Renal cortical epithelial cell (primary cell): ENCODE data around the gene P4HA1. TPM values are rescaled to one million over a fixed set of nuclear protein-coding genes. Genes with fewer than 3 reads are reported as not detected.
A peak's percentile ranks its signal among the peaks of the same experiment; 100 is the strongest.
"Not testable (repeated sequence)": the region's sequence is repeated elsewhere in the genome, so short reads cannot be mapped to it uniquely, and the experiment has no call there.

ENCODE experiments used
- DNase-seq: peaks from one replicate; pipeline ENCODE4 v3.0.0-alpha.2; 2011; ENCODE audit warnings: low read depth
- total RNA-seq: library from RNA; depleted of rRNA; stranded (reverse); fragments of >200 nt; gene quantifications from 2 replicates; pipeline ENCODE4 v1.2.3, GENCODE V29; 2014

P4HA1 gene
- total RNA-seq, 1 donor from 2014 or later, result 302 TPM

DNA sequence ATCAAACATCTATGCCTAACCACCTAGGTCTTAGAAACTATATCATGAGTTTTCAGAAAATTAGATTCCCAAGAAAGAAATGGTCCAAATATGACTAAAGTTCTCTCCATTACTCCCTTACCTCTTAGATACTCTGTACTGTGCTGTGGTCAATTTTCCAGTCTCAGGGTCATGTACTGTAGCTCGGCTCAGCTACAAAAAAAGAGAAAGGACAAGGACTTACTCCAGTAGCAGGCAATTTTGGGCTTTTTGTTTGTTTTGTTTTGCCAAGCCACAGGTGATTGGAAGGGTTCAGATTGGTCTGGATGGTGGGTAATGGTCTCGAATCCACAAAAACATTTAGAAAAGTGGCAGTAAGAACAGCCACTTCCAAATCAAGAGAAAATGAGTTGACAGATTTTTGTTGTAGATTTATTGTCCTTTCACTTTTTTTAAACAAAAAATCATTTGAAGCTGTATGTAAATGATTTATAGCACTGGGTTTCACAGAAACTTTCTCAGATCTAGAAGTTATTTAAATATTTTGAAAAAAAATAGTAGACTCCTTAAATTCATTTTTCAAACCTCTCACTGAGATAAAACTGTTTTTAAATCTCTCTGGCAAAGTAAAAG lies 52.8 kb downstream of the P4HA1 start:
- DNase-seq, result no peak

GRCh38 chr10:73043319-73043718 lies 53.3 kb downstream of the P4HA1 start:
- DNase-seq, result no peak

DNA sequence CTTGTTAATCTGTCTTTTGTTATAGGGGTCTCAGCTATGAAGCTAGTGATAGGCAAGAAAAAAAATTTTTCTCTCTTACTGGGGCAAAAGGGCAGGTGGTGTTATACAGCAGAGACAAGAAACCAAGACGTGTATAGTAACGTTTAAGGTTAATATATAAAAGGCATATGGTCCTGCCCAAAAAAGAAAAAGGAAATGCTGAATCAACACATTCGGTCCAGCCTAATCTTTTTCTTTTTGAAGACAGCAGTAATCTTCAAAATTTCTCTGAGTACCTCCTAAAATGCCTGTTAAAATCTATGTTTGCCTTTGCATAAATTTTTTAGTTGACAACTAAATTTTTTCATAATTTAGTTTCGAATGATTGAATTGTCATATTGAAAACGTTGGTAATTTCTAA lies 54.5 kb downstream of the P4HA1 start:
- no peak for DNase-seq

GRCh38 chr10:73039635-73040034 lies 57.0 kb downstream of the P4HA1 start:
- no peak for DNase-seq

- DNase-seq, result not testable (repeated sequence)
Observed at GRCh38 chr10:73036285-73036684, 60.4 kb downstream of the P4HA1 start.

DNA sequence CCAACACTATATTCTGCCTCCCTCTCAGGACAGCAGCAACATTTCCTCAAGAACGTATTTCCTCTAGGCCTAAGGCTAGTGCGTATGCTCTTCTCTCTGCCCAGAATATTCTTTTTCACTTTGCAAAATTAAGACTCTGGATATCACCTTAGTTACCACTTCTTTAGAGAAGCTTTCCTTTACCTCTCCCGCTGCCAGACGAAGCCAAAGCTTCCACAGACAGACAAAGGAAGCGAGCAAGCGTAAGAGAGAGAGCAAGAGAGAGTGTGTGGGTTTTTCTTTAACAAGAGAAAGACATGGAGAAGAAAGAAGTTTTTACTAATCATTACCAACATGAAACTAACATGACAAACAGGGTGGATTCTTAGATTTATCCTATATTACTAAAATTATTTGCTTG lies 64.1 kb downstream of the P4HA1 start:
- DNase-seq, result no peak

- not testable (repeated sequence) for DNase-seq
Observed at GRCh38 chr10:73026623-73027022, 70.0 kb downstream of the P4HA1 start.

DNA sequence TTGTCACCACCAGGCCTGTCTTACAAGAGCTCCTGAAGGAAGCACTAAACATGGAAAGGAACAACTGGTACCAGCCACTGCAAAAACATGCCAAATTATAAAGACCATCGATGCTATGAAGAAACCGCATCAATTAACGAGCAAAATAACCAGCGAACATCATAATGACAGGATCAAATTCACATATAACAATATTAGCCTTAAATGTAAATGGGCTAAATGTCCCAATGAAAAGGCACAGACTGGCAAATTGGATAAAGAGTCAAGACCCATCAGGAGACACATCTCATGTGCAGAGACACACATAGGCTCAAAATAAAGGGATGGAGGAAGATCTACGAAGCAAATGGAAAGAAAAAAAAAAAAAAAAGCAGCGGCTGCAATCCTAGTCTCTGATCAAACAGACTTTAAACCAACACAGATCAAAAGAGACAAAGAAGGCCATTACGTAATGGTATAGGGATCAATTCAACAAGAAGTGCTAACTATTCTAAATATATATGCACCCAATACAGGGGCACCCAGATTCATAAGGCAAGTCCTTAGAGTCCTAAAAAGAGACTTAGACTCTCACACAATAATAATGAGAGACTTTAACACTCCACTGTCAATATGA lies 73.1 kb downstream of the P4HA1 start:
- not testable (repeated sequence) for DNase-seq

DNA sequence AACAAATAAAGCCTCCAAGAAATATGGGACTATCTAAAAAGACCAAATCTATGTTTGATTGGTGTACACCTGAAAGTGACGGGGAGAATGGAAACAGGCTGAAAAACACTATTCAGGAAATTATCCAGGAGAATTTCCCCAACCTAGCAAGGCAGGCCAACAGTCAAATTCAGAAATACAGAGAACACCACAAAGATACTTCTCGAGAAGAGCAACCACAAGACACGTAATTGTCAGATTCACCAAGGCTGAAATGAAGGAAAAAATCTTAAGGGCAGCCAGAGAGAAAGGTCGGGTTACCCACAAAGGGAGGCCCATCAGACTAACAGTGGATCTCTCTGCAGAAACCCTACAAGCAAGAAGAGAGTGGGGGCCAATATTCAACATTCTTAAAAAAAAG lies 73.7 kb downstream of the P4HA1 start:
- DNase-seq, result not testable (repeated sequence)

DNA sequence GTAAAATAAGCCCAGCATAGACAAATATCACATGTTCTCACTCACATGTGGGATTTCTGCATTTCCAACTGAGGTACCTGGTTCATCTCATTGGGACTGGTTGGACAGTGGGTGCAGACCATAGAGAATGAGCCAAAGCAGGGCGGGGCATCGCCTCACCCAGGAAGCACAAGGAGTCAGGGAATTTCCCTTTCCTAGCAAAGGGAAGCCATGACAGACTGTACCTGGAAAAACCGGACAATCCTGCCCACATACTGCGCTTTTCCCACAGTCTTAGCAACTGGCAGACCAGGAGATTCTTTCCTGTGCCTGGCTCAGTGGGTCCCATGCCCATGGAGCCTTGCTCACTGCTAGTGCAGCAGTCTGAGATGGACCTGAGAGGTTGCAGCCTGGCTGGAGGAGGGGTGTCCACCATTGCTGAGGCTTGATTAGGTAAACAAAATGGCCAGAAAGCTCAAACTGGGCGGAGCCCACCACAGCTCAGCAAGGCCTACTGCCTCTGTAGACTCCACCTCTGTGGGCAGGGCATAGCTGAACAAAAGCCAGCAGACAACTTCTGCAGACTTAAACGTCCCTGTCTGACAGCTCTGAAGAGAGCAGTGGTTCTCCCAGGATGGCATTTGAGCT lies 75.0 kb downstream of the P4HA1 start:
- DNase-seq, result not testable (repeated sequence)

GRCh38 chr10:73021050-73021449 lies 75.6 kb downstream of the P4HA1 start:
- no peak for DNase-seq

- no peak for DNase-seq
Observed at GRCh38 chr10:73019100-73019499, 77.6 kb downstream of the P4HA1 start.

DNA sequence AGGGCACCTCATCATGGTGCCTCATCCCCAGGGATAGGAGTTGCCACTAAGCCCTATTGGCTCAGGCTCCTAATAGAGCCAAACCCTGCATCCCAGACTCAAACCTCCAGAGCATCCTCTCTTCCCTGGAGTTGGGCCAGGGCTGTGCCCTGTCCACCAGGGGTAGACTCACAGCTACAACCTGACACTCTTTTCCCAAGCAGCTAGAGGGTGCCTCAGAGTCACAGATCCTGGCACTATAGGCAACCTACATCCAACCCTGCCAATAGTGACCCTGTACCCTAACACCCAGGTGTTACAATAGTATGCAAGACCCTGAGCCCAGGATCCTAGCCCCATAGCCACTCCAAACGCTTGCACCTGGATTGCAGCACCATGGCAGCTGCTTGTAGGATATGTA lies 78.0 kb downstream of the P4HA1 start:
- DNase-seq, result no peak

- peak; percentile 29 for DNase-seq
Observed at GRCh38 chr10:73017955-73018480, 78.6 kb downstream of the P4HA1 start.

DNA sequence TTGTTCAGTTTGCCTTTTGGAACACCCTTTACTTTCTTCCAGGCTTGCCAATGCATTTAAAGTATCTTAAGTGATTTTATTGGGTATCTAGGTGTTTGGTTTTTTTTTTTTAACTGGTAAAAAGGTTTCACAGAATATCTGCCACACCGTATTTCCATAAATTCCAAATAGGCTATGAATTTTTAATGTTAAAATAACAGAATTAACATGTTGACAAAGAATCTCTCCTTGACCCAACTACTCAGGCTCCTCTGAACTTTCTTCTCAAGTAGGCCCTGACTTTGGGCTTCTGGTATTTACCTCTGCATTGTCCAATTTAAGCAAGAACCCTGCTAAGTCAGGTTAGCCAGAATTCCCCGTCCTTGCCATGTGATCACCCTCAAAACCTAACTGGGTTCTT lies 80.9 kb downstream of the P4HA1 start:
- no peak for DNase-seq

- DNase-seq, result no peak
Observed at GRCh38 chr10:73003822-73004221, 92.8 kb downstream of the P4HA1 start.

GRCh38 chr10:73000973-73001372 lies 95.7 kb downstream of the P4HA1 start:
- DNase-seq, result no peak

DNA sequence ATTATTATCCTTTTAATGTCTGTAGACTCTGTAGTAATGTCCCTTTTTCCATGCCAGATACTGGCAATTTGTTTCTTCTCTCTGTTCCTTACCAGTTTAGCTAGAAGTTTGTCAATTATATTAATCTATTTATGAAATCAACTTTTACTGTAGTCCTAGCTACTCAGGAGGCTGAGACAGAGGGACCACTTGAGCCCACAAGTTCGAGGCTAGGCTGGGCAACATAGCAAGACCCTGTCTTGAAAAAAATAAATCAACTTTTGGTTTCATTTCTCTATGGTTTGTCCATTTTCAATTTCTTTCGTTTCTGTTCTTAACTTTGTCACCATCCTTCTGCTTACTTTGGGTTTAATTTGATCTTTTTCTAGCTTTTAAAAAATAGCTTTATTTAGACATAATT lies 99.6 kb downstream of the P4HA1 start:
- DNase-seq, result no peak

DNA sequence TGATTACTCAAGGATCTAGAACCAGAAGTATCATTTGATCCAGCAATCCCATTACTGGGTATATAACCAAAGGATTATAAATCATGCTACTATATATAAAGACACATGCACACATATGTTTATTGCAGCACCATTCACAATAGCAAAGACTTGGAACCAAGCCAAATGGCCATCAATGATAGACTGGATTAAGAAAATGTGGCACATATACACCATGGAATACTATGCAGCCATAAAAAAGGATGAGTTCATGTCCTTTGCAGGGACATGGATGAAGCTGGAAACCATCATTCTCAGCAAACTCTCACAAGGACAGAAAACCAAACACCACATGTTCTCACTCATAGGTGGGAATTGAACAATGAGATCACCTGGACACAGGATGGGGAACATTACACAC lies 101.2 kb downstream of the P4HA1 start:
- not testable (repeated sequence) for DNase-seq

GRCh38 chr10:72989771-72990170 lies 106.9 kb downstream of the P4HA1 start:
- not testable (repeated sequence) for DNase-seq

- DNase-seq, result not testable (repeated sequence)
Observed at GRCh38 chr10:72984618-72985017, 112.0 kb downstream of the P4HA1 start.

GRCh38 chr10:72981882-72982529 lies 114.7 kb downstream of the P4HA1 start:
- DNase-seq, result peak; percentile 21
